HepG2 (cell line): ENCODE data around the gene SPAG5. TPM values are rescaled to one million over a fixed set of nuclear protein-coding genes. Genes with fewer than 3 reads are reported as not detected.

Source experiments
- ATAC-seq: fragments of 200-7000 bp; cut with Tn5 transposase; 3 replicates; pipeline ENCODE4 v1.9.1; 2020; ENCODE audit warnings: mild to moderate bottlenecking, moderate library complexity
- BruUV-seq: library from RNA; stranded (reverse); fragments of 400-500 nt; replicated peaks from 2 replicates; lab custom pipeline; 2021; lab: Mats Ljungman, UMichigan
- CTCF ChIA-PET: fragments of 300-600 bp; formaldehyde crosslinking; extraction: SDS; loops from one replicate; lab custom pipeline; 2021; ENCODE audit warnings: low total read pairs, inconsistent platforms, low intra/inter-chr PET ratio; lab: Yijun Ruan, JAX
- POLR2A ChIA-PET: fragments of 350-600 bp; sonication (Branson Sonifier 250); formaldehyde crosslinking; loops from one replicate; lab custom pipeline; 2020; ENCODE audit warnings: antibody characterized with exemption, inconsistent platforms; lab: Yijun Ruan, JAX
- DNase-seq: peaks from one replicate; pipeline ENCODE4 v3.0.0-alpha.2; 2015; ENCODE audit warnings: low spot score
- FAIRE-seq: peaks from 3 replicates; lab custom pipeline; 2011; peaks lifted over from hg19 to GRCh38; lab: Jason Lieb, UNC
- H2AFZ ChIP-seq: one replicate; pipeline ENCODE4 v1.6.1; 2011; ENCODE audit warnings: low read length, inconsistent platforms
- H3K27ac ChIP-seq: fragments of 300-600 bp; 3 replicates; pipeline ENCODE4 v1.8.0; 2011; ENCODE audit warnings: mixed run types, mild to moderate bottlenecking, mixed read lengths, low read length, inconsistent platforms; ENCODE audit not compliant: insufficient read depth; ENCODE audit errors: extremely low read length
- H3K27me3 ChIP-seq, 2 experiments: fragments of 200-600 bp in 1 of 2; 2 replicates in 1 of 2; 3 replicates in 1 of 2; pipeline versions ENCODE4 v1.6.0 to v1.8.0; 2011; ENCODE audit warnings: low read length in 2 of 2, mild to moderate bottlenecking in 2 of 2, moderate library complexity in 2 of 2, inconsistent platforms in 1 of 2; ENCODE audit not compliant: insufficient read depth in 2 of 2, control insufficient read depth in 1 of 2
- H3K36me3 ChIP-seq, 2 experiments: fragments of 200-600 bp in 1 of 2; replicated peaks in 1 of 2; 2 replicates in 1 of 2; 3 replicates in 1 of 2; pipeline versions ENCODE4 v1.5.1 to v1.8.0; 2011; ENCODE audit warnings: low read length in 2 of 2, inconsistent platforms in 1 of 2; ENCODE audit not compliant: insufficient read depth in 2 of 2, control insufficient read depth in 1 of 2
- H3K4me1 ChIP-seq: 2 replicates; pipeline ENCODE4 v1.5.1; 2012; ENCODE audit warnings: low read length, inconsistent platforms; ENCODE audit not compliant: insufficient read depth
- H3K4me2 ChIP-seq: 2 replicates; pipeline ENCODE4 v1.6.0; 2011; ENCODE audit warnings: low read depth, low read length, inconsistent platforms
- H3K4me3 ChIP-seq, 3 experiments: fragments of 200-600 bp in 1 of 3; sonication (generic), shearing (Covaris generic) in 1 of 3; replicated peaks in 1 of 3; 2 replicates each; pipeline ENCODE4 v1.5.1; 2011 to 2016; ENCODE audit warnings: low read length in 3 of 3, inconsistent platforms in 2 of 3, low read depth in 2 of 3, mild to moderate bottlenecking in 2 of 3, control low read depth in 1 of 3, mixed read lengths in 1 of 3; ENCODE audit not compliant: insufficient read depth in 1 of 3
- H3K79me2 ChIP-seq: one replicate; pipeline ENCODE4 v1.6.1; 2011; ENCODE audit warnings: low read length, inconsistent platforms; ENCODE audit not compliant: insufficient read depth
- H3K9ac ChIP-seq: 2 replicates; pipeline ENCODE4 v1.6.0; 2011; ENCODE audit warnings: mild to moderate bottlenecking, low read depth, low read length, inconsistent platforms; ENCODE audit not compliant: insufficient read depth
- H3K9me3 ChIP-seq: 2 replicates; pipeline ENCODE4 v1.5.1; 2012; ENCODE audit warnings: mild to moderate bottlenecking, low read length
- H4K20me1 ChIP-seq: 2 replicates; pipeline ENCODE4 v1.6.0; 2011; ENCODE audit warnings: inconsistent platforms, mild to moderate bottlenecking, low read length, moderate library complexity; ENCODE audit not compliant: insufficient read depth
- ASH2L ChIP-seq: fragments of 300-600, 200-600 bp; sonication (generic); IDR thresholded peaks from 2 replicates; pipeline ENCODE4 v1.7.0; 2017; ENCODE audit warnings: low read depth, mild to moderate bottlenecking, moderate library complexity, mixed read lengths, low read length; ENCODE audit not compliant: insufficient read length
- ATM ChIP-seq: fragments of 450-650 bp; IDR thresholded peaks from 2 replicates; pipeline ENCODE4 v1.7.1; 2017; ENCODE audit warnings: mild to moderate bottlenecking, borderline replicate concordance
- CREM ChIP-seq, 2 experiments: sonication (generic) in 1 of 2; formaldehyde crosslinking in 1 of 2; IDR thresholded peaks; 2 replicates each; pipeline versions ENCODE4 v1.4.0 to v1.6.1; 2016 to 2020; ENCODE audit warnings: antibody characterized with exemption in 1 of 2, mild to moderate bottlenecking in 1 of 2, missing genetic modification reagents in 1 of 2
- ISX ChIP-seq: sonication (generic); formaldehyde crosslinking; conservative IDR thresholded peaks from 2 replicates; pipeline ENCODE4 v1.5.0; 2020; ENCODE audit warnings: missing genetic modification reagents
- MAZ ChIP-seq, 2 experiments: sonication (generic) in 1 of 2; formaldehyde crosslinking in 1 of 2; IDR thresholded peaks; 2 replicates each; pipeline versions ENCODE4 v1.5.0 to v1.6.1; 2012 to 2020; ENCODE audit warnings: low read depth in 2 of 2, mild to moderate bottlenecking in 2 of 2, borderline replicate concordance in 1 of 2, improper control_type of control experiment in 1 of 2, low read length in 1 of 2, missing genetic modification reagents in 1 of 2, moderate library complexity in 1 of 2
- REL ChIP-seq: sonication (generic); formaldehyde crosslinking; conservative IDR thresholded peaks from 2 replicates; pipeline ENCODE4 v1.8.0; 2022; ENCODE audit warnings: mild to moderate bottlenecking, missing genetic modification reagents, moderate library complexity
- ZBTB21 ChIP-seq: sonication (generic); formaldehyde crosslinking; IDR thresholded peaks from 2 replicates; pipeline ENCODE4 v1.4.0; 2020; ENCODE audit warnings: missing genetic modification reagents
- WGBS: methylation state at CpG from one replicate; pipeline ENCODE4 v1.1.6; 2017; ENCODE audit warnings: low lambda C conversion rate; 5-methylcytosine and 5-hydroxymethylcytosine counted together
- in situ Hi-C: cut with HindIII; loops from 2 replicates; pipeline ENCODE4 v1.10.0; 2017; ENCODE audit warnings: low pct_unique_long_range_greater_than_20kb; ENCODE audit not compliant: extremely low pct_ligation_motif_present
- intact Hi-C: fragments of 100-400 bp; cut with micrococcal nuclease; formaldehyde crosslinking; loops from one replicate; pipeline ENCODE4 v1.10.0; 2022; ENCODE audit not compliant: unreplicated experiment
- polyA plus RNA-seq, 8 experiments: library from polyadenylated mRNA; depleted of rRNA in 3 of 8; stranded (reverse) in 7 of 8; unstranded in 1 of 8; fragments of >200 nt; fragmentation: Illumina TruSeq in 4 of 8; extraction: Trizol in 4 of 8; gene quantifications; 2 replicates each; pipeline versions ENCODE4 v1.2.1 to v1.2.3, GENCODE V29; 2011 to 2016; ENCODE audit warnings: low read depth in 4 of 8, missing spikeins in 1 of 8, mixed read lengths in 1 of 8; ENCODE audit not compliant: insufficient read depth in 1 of 8
- total RNA-seq, 5 experiments: library from RNA; depleted of rRNA; stranded (reverse); fragments of >200 nt; fragmentation: Illumina TruSeq; extraction: Trizol; gene quantifications; 2 replicates each; pipeline ENCODE4 v1.2.3, GENCODE V29; 2016; ENCODE audit warnings: low read depth in 1 of 5
- TF ChIP-seq, protein P1 (sequence below): sonication (generic); formaldehyde crosslinking; IDR thresholded peaks from 2 replicates; pipeline ENCODE4 v1.4.0; 2020; ENCODE audit warnings: missing genetic modification reagents, low read depth, mild to moderate bottlenecking, borderline replicate concordance

Gene SPAG5
- total and polyA plus RNA-seq, 2 of the 13 experiments (the other 11 are each of a cell fraction or from before 2014, with no cell fraction given): 41.4 to 98.0 TPM

DNA sequence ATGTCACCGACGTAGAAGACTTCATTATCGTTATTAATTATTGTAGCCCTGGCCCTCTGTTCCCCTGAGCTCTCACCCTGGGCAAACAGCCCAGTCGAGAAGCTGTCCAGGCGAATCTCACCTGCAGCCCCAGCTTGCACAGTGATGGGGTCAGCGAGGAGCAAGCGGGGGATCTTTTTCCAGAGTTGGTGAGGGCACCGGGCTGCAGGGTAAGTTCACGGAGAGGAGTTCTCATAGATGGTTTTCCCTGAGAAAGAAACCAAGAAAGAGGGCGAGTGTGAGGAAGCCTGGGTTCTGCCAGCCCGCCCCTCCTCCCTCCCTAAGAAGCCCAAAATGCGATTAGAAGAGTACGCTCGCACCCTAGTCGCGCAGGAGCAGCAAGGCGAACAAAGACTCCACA, 436 bp downstream of the SPAG5 start:
- H3K4me3 ChIP-seq: peak overlapping the region; percentile 87 to 95 (median 95)
- WGBS: 0% methylated on average over 11 of the region's 17 CpGs
- H3K79me2 ChIP-seq: peaks cover 14% of the 10 kb centered on the region
- TSS peak; percentile 85 for BruUV-seq
- FAIRE-seq (no peak), DNase-seq (no peak), ATAC-seq (peak; percentile 6)
- no peaks in the 10 kb centered on the region; a peak in 1 of 5 replicates for H3K36me3 ChIP-seq
- peaks cover 17% of the 10 kb centered on the region for H3K4me1 ChIP-seq
- no peaks in the 10 kb centered on the region; a peak in 1 of 5 replicates for H3K27me3 ChIP-seq
- TF ChIP-seq ISX (0 out of 2 replicates have a peak, but pooled peaks have one; percentile 14), ZBTB21 (no peak), REL (CRISPR knock-in tag) (no peak), ASH2L (no peak), CREM (IDR thresholded peaks at IDR 0.05) (0 out of 2 replicates have a peak, but pooled peaks have one; percentile 11), CREM (CRISPR knock-in tag; IDR thresholded peaks at IDR 0.05) (no peak), ATM (no peak), MAZ (IDR thresholded peaks at IDR 0.05; ENCODE audit: borderline replicate concordance, low read depth, low read length) (no peak), MAZ (CRISPR knock-in tag; IDR thresholded peaks at IDR 0.05; ENCODE audit: low read depth) (0 out of 2 replicates have a peak, but pooled peaks have one; percentile 18)
- TF ChIP-seq, protein P1, sequence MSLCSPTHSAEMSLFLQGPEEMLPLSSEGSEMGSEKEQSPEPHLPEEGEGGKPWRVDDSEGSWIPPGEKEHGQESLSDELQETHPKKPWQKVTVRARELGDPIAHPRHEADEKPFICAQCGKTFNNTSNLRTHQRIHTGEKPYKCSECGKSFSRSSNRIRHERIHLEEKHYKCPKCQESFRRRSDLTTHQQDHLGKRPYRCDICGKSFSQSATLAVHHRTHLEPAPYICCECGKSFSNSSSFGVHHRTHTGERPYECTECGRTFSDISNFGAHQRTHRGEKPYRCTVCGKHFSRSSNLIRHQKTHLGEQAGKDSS (CRISPR knock-in tag): 0 out of 2 replicates have a peak, but pooled peaks have one; percentile 5
- intact Hi-C loops: no loop called here
- H3K9ac ChIP-seq: peak overlapping the region; percentile 88
- ChIA-PET CTCF (no interaction called here), POLR2A (no interaction called here)
- no peaks in the 10 kb centered on the region for H3K9me3 ChIP-seq
- peak overlapping the region; percentile 98 for H3K4me2 ChIP-seq
- H3K27ac ChIP-seq: peak overlapping the region; percentile 80
- in situ Hi-C loops: no loop called here
- no peak overlapping the region for H2AFZ ChIP-seq
- H4K20me1 ChIP-seq: no peaks in the 10 kb centered on the region
